HFFc6 (cell line): ENCODE data around the gene DNAJC28. TPM values are rescaled to one million over a fixed set of nuclear protein-coding genes. Genes with fewer than 3 reads are reported as not detected.
"Not testable (repeated sequence)": the region's sequence is repeated elsewhere in the genome, so short reads cannot be mapped to it uniquely, and the experiment has no call there.

Source experiments
- DNase-seq: peaks from one replicate; pipeline ENCODE4 v3.0.0-alpha.2; 2018
- H3K27ac Mint-ChIP-seq: 2 replicates; pipeline ENCODE4 v1.8.0; 2020; ENCODE audit warnings: mild to moderate bottlenecking, mixed read lengths
- H3K27me3 Mint-ChIP-seq: 2 replicates; pipeline ENCODE4 v1.8.0; 2021; ENCODE audit warnings: mild to moderate bottlenecking, moderate library complexity, mixed read lengths; ENCODE audit not compliant: insufficient read depth
- H3K36me3 Mint-ChIP-seq: 2 replicates; pipeline ENCODE4 v1.8.0; 2021; ENCODE audit warnings: low read depth, mixed read lengths
- H3K4me1 Mint-ChIP-seq: 2 replicates; pipeline ENCODE4 v1.8.0; 2020; ENCODE audit warnings: low read depth, mixed read lengths
- H3K4me3 Mint-ChIP-seq: 2 replicates; pipeline ENCODE4 v1.8.0; 2020; ENCODE audit warnings: mild to moderate bottlenecking, moderate library complexity, mixed read lengths
- H3K9me3 Mint-ChIP-seq: 2 replicates; pipeline ENCODE4 v1.8.0; 2020; ENCODE audit warnings: mild to moderate bottlenecking, mixed read lengths
- CTCF ChIP-seq: fragments of 200-600 bp; sonication (generic); IDR thresholded peaks from 2 replicates; pipeline ENCODE4 v1.5.0; 2021; ENCODE audit warnings: antibody characterized with exemption, mild to moderate bottlenecking
- total RNA-seq, 6 experiments: library from RNA; stranded (reverse); fragmentation: NEBNext Ultra II Directional; extraction: Animal tissue kit (Norgen Biotek cat#: 25700); gene quantifications; 2 replicates in 1 of 6; 3 replicates in 5 of 6; pipeline ENCODE4 v1.2.3, GENCODE V29; 2021

DNAJC28 gene
- total RNA-seq, 6 experiments from 2014 or later, result 0.91 to 2.2 (median 1.2) TPM

- TF ChIP-seq CTCF, result no peak
- Mint-ChIP-seq H3K27me3 (no peaks in the 10 kb centered on the region; the same call in 1 of the 2 replicates), H3K9me3 (no peaks in the 10 kb centered on the region), H3K4me1 (no peaks in the 10 kb centered on the region), H3K4me3 (no peak overlapping the region), H3K36me3 (peaks cover 50% of the 10 kb centered on the region), H3K27ac (no peak overlapping the region)
- no peak for DNase-seq
Observed at GRCh38 chr21:33512481-33512880, 21.0 kb upstream of the DNAJC28 start.

- H3K36me3 Mint-ChIP-seq, result peaks cover 49% of the 10 kb centered on the region
- no peaks in the 10 kb centered on the region for H3K9me3 Mint-ChIP-seq
- no peak overlapping the region for H3K27ac Mint-ChIP-seq
- H3K4me1 Mint-ChIP-seq, result no peaks in the 10 kb centered on the region
- TF ChIP-seq CTCF, result no peak
- no peak for DNase-seq
- no peaks in the 10 kb centered on the region; the same call in 1 of the 2 replicates for H3K27me3 Mint-ChIP-seq
- H3K4me3 Mint-ChIP-seq, result no peak overlapping the region
Observed at GRCh38 chr21:33511639-33512038, 20.1 kb upstream of the DNAJC28 start.

- H3K4me3 Mint-ChIP-seq, result no peak overlapping the region
- DNase-seq, result no peak
Observed at GRCh38 chr21:33510826-33511225, 19.3 kb upstream of the DNAJC28 start.

GRCh38 chr21:33507003-33507402, 15.5 kb upstream of the DNAJC28 start:
- peaks cover 52% of the 10 kb centered on the region for H3K36me3 Mint-ChIP-seq
- H3K27me3 Mint-ChIP-seq, result not testable (repeated sequence)

More at GRCh38 chr21:33510826-33511225, 19.3 kb upstream of the DNAJC28 start:
- no peaks in the 10 kb centered on the region; the same call in 1 of the 2 replicates for H3K27me3 Mint-ChIP-seq
- no peak for TF ChIP-seq CTCF
- H3K4me1 Mint-ChIP-seq, result no peaks in the 10 kb centered on the region
- peaks cover 47% of the 10 kb centered on the region for H3K36me3 Mint-ChIP-seq
- H3K9me3 Mint-ChIP-seq, result no peaks in the 10 kb centered on the region
- H3K27ac Mint-ChIP-seq, result no peak overlapping the region

GRCh38 chr21:33505833-33506232, 14.3 kb upstream of the DNAJC28 start:
- no peak for TF ChIP-seq CTCF
- DNase-seq, result no peak
- Mint-ChIP-seq H3K4me3 (no peak overlapping the region), H3K4me1 (peaks cover 13% of the 10 kb centered on the region; the same call in 1 of the 2 replicates), H3K9me3 (no peaks in the 10 kb centered on the region), H3K27me3 (no peaks in the 10 kb centered on the region; the same call in 1 of the 2 replicates), H3K36me3 (peaks cover 45% of the 10 kb centered on the region), H3K27ac (no peak overlapping the region)

More at GRCh38 chr21:33507003-33507402, 15.5 kb upstream of the DNAJC28 start:
- DNase-seq, H3K9me3 Mint-ChIP-seq, H3K27ac Mint-ChIP-seq, H3K4me3 Mint-ChIP-seq: not testable (repeated sequence)
- H3K4me1 Mint-ChIP-seq, result peaks cover 13% of the 10 kb centered on the region; the same call in 1 of the 2 replicates

- Mint-ChIP-seq H3K36me3 (no peaks in the 10 kb centered on the region), H3K9me3 (no peaks in the 10 kb centered on the region), H3K27me3 (peaks cover 3% of the 10 kb centered on the region), H3K4me3 (no peak overlapping the region), H3K4me1 (peaks cover 8% of the 10 kb centered on the region), H3K27ac (no peak overlapping the region)
- no peak for TF ChIP-seq CTCF
- DNase-seq, result no peak
Observed at GRCh38 chr21:33496345-33496744, 4.8 kb upstream of the DNAJC28 start.
